ENCODE results near the gene NOTCH3.

NOTCH3 gene

DNA sequence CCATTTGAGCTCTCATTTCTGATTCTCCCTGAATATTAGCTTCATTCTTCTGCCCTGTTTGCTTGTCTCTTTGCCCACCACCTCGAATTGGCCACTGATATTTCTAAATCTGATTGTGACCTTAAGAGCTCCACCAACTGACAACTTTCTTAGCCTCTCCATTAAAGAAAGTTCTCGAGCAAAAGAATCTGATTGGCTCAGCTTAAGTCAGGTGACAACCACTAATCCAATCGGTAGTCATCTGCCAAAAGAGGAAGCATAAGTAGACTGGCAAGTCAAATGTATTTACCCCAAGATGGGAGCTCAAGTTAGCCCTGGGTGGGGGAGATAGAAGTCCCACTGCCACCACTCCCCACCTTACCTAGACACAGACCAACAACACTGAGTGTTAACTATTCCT, 41.5 kb downstream of the NOTCH3 start:
- no peak for DNase-seq (ENCODE audit: low spot score)

DNA sequence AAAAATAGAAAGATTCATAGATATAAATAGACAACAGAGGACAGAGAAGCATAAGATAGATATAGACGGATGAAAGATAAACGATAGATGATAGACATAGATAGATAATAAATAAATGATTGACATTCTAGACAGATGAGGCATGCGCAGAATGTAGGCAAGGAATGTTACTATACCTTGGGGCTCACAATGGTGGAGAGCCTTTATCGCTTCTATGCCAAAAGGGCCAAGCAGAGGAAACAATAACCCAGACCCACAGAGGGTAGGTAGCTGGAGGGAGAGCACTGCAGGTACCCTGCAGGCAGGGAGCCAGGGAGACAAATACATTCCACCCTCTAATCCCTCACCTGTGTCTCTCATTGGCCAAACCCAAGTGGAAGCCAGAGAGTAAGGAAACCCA, 44.4 kb downstream of the NOTCH3 start:
- DNase-seq (ENCODE audit: low spot score): no peak

DNA sequence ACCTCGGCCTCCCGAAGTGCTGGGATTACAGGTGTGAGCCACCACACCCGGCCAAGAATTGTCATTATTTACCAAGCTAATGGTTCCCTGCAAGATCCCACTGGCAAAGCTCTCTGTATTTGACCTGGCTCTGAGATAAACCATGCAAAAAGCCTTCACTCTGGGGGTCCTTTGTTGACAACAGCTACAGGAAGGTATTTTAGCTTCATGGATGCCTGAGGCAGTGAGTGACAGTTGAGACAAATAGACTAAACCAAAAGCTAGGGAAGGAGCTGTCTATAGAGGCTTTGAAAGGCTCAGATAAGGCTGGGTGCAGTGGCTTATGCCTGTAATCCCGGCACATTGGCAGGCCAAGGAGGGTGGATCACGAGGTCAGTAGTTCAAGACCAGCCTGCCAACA, 45.5 kb downstream of the NOTCH3 start:
- DNase-seq (ENCODE audit: low spot score): no peak

DNA sequence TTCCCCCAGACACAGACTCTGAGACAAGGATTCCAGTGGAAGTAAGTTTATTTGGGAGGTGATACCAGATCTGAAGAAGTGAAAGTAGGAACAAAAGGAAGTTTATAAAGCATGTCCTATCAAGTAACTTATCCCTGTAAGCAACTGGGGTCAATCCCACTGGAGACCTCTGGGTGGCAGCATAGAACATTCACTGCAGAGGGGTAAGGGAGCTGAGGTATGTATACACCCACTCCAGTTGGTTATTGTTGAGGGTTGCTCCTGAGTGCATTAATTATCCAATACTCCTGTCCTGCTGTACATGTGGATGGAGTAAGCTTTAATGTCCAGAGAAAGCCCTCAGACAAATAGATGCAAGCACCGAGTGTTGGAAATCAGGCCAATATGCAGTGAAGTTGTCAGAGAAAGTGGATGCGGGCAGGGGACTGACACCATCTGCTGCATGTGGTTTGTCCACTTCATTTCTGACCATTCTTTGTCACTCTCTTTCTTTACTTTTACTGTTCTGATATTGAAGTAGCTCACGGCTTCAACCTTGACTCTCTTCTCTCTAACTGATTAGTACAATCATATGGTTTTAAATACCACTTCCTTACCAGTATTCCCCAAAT, 46.7 kb downstream of the NOTCH3 start:
- peak; percentile 68 for DNase-seq (ENCODE audit: low spot score)

DNA sequence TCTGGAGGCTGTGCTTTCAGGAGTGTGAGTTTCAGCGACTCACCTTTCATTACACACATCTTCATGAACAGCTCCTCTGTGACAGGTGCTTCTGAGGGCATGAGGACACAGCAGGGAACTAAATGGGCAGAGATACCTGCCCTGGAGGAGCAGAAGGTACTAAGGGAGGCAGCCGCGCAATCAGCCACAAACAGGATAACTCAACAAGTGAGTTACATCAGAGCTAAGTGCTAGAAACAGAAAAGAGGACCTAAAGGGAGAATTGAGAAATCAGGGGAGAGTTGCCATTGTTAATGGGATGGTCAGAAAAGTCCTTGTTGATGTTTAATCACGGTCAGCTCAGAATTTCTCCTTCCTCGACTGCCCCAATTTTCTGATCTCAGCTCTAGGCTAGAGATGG, 51.1 kb downstream of the NOTCH3 start:
- DNase-seq (ENCODE audit: low spot score): no peak

DNA sequence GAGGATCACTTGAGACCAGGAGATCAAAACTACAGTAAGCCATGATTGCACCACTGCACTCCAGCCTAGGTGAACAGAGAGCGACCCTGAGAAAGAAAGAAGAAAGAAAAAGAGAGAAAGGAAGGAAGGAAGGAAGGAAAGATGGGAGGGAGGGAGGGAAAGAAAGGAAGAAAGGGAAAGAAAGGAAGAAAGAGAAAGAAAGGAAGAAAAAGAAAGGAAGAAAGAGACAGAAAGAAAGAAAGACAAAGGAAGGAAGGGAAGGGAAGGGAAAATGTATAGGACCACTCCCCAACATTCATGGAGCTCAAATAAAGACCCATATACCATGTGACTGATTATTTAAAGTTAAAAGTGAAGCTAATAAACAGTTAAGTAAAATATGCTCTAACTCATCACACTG, 53.7 kb downstream of the NOTCH3 start:
- DNase-seq (ENCODE audit: low spot score): no peak

DNA sequence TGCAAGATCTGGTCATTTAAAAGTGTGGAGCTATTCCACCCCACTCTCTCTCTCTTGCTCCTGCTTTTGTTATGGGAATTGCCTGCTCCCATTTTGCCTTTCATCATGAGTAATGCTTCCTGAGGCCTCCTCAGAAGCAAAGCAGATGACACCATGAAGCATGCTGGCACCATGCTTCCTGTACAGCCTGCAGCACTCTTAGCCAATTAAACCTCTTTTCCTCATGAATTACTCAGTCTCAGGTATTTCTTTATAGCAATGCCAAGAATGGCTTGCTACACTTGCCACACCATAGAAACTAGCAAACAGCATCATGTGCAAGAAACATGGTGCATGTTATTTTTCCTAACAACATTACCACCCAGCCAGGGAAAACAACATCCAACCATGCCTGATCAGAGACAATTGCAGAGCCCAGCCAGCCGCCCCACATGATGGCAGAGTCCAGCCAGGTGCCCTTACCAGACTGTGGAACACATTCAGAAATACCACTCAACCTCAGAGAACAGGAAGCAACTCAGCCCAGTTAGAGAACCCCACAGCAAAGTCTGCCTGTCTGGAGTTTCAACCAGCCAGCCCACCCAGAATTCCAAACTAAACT, 56.6 kb downstream of the NOTCH3 start:
- DNase-seq (ENCODE audit: low spot score): no peak

DNA sequence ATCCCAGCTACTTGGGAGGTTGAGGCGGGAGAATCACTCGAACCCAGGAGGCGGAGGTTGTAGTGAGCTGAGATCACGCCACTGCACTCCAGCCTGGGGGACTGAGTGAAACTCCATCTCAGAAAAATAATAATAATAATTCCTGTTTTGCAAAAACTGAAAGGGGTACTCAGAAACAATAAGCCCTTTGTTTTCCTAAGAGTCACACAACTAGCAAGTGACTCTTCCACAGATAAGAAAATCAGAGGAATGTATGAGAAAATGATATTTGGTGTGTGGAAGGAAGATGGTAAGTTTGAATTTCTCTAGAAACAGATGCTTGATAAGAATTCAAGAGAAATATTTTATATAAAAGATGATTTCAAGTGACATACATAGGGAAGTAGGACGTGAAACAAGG, 58.5 kb downstream of the NOTCH3 start:
- no peak for DNase-seq (ENCODE audit: low spot score)

DNA sequence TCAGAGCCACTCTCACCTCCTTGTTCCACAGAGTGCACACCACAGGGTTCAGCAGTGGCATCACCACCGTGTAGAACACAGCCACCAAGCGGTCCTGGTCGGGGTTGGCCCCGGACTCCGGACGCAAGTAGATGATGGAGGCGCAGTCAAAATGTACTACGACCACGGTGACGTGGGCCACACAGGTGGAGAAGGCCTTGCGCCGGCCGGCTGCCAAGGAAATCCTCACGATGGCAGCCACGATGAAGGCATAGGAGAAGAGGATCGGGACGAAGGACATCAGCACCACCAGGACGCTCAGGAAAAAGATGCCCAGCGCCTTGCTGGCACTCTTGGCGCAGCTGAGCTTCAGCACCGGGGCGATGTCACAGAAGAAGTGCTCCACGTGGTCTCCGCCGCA, 59.7 kb downstream of the NOTCH3 start:
- DNase-seq (ENCODE audit: low spot score): no peak

DNA sequence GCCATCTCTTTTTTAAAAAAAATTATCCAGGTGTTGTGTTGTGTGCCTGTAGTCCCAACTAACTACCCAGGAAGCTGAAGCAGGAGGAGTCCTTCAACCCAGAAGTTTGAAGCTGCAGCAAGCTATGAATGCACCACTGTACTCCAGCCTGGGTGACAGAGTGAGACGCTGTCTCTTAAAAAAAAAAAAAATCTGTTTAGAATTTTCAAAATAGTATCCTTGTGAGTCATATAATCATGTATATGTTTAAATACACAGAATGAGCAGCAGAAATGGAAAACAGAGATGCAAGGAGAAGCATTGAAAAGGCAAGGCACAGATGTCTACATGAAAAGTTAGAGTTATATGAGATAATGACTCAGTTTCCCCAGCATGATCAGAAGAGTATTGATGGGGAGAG, 62.4 kb downstream of the NOTCH3 start:
- no peak for DNase-seq (ENCODE audit: low spot score)

DNA sequence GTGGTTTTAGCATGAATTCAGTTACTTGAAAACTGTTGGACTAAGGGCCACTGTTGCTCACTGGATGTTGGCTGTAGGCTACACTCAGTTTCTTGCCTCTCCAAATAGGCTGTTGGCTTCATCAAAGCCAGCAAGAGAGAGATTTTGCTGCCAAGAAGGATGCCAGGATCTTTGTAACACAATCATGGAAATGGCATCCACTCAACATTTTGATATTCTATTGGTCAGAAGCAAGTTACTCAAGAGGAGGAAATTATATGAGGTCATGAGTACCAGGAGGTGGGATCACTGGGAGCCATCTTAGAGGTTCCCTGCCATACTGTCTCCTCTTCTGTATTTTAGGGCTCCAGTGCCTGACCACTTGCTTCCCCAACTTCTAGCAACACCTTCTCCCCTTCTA, 63.0 kb downstream of the NOTCH3 start:
- no peak for DNase-seq (ENCODE audit: low spot score)

DNA sequence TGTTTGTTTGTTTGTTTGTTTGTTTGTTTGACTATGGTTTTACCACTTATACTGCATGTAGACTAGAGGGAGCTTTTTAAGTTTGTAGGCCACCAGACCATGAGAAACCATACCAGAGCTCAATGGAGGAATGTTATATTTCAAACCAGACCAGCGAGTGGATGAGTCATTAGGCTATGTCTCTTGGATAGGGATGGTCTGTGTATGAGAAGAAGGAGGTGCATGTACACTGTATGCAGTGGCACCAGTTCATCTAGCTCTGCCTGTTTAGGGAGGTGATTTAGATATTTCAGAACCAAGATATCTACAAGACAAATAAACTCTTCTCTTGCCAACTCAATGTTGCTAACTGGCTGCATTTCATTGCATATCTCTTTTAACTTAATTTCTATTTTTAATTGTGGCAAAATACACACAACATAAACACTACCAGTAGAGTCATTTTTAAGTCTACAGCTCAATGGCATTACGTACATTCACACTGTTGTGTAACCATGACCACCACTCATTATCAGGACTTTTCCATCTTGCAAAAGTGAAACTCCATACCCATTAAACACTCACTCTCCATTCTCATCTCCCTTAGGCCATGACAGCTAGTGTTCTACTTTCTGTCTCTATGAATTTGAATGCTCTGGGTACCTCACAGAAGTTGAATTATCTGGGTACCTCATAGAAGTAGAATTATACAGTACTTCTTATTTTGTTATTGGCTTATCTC, 64.4 kb downstream of the NOTCH3 start:
- no peak for DNase-seq (ENCODE audit: low spot score)

DNA sequence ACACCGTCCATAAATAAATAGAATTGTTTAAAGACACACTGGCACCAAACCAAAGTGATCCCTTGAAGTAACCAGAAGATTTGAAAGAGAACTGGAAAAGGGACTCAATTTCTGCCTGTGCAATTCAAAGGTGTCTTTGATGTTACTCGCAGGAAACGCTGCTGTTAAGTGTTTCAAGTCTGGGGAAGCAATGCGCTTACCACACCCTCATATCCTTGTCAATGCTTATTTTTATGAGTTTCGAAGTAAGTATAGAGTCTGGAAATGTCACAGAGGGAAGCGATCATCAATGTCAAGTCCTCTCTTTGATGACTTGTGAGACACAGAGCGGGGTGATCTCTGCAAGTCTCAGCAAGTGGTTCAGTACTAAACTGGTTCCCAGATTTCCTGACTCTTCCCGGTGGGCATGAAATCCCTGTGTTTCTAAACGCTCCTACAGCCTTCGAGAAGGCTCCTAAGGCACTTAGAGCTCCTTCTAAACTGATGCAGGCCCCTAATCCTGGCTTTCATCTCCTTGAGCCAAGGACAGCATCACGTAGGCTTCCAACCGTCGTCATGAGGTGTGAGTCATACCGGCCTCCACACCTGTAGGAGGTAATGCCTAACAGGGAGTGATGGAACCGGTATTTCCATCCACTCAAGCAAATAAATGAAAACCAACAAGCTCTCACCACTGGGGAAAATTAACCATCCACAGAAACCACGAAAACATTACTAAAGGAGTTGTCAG, 70.8 kb downstream of the NOTCH3 start:
- no peak for DNase-seq (ENCODE audit: low spot score)

DNA sequence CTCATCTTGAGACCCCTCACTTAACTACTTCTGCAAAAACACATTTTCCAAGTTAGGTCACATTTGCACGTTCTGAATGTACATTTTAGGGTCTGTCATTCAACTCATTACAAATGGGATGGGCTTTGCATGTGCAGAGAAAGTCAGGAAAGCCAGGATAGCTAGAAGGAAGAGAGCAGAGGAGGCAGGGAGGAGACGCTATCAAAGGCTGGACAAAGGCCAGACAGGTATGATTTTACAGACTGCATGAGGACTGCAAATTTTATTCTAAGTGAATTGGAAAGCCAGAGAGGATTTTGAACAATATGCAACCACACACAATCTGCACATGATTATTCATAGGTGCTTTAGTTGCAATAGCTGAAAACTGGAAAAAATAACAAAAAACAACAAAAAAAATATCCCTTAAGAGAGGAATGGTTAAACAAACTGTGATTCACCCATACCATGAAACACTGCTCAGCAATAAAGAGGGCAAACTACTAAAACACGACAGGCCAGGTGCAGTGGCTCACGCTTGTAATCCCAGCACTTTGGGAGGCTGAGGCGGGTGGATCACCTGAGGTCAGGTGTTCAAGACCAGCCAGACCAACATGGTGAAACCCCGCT, 72.5 kb downstream of the NOTCH3 start:
- DNase-seq (ENCODE audit: low spot score): no peak

DNA sequence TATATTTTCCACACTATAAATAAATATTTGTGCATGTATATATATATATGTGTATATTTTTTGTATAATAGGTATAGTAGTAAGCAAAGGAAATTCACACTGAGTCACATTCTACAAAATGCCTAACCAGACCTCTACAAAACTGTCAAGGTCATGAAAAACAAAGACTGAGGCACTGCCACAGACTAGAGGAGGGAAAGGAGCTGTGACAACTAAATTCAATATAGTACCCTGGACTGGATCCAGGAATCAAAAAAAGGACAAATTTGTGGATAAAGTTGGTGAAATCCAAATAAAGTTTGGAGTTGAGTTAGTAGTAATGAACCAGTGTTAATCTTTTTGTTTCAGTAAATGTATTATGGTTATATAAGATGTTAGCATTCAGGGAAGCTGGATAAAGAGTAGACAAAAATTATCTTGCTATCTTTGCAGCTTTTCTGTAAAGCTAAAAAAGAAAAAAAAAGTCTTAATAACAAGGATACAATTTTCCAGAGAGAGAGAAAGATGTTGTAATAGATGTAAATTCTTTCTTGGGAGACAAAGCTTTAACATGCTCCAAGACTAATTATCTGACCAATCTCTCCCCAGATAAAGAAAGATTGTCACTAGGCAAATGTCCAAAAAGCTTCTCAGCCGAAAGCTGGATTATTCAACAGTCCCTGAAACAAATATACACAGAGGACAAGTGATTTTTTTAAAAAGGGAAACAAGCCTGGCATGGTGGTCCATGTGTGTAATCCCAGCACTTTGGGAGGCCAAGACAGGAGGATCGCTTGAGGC, 74.5 kb downstream of the NOTCH3 start:
- DNase-seq (ENCODE audit: low spot score): no peak

DNA sequence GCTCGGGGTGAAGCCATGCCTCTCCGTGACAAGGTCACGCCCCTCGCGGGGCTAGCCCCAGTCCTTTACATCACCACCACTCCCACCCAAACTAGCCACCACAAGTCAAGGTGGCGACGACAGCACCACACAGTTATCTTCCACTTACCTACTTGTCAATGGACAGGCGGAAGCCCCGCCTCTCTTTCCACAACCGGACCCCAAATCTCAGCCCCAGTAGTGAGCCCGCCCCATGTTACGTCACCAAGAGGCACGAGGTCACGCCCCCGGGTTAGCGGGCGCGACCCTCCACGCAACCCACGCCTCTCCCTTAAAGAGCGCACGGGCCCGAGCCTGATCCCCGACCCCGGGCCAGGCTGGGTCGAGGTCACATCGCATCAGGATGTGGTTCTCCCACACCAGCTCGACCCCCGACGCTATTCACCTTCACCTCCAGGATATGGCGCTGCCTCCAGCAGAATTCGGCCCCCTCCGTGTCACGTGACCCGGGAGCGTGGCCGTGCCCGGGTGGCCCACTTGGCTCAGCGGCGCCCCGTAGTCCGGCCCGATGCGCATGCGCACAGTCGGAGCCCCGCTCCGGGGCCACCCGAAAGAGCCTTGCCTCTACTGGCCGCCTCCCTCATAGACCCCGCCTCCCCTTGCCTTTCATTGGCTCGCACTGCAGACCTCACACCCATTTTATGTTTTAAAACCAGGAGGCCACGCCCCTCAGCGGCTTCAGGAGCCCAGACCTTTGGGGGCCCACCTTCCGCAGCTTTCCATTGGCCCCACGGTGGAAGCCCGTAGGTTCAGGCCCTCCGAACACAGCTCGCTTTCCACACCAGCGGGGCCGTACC, 75.3 kb downstream of the NOTCH3 start:
- DNase-seq (ENCODE audit: low spot score): peak; percentile 98

DNA sequence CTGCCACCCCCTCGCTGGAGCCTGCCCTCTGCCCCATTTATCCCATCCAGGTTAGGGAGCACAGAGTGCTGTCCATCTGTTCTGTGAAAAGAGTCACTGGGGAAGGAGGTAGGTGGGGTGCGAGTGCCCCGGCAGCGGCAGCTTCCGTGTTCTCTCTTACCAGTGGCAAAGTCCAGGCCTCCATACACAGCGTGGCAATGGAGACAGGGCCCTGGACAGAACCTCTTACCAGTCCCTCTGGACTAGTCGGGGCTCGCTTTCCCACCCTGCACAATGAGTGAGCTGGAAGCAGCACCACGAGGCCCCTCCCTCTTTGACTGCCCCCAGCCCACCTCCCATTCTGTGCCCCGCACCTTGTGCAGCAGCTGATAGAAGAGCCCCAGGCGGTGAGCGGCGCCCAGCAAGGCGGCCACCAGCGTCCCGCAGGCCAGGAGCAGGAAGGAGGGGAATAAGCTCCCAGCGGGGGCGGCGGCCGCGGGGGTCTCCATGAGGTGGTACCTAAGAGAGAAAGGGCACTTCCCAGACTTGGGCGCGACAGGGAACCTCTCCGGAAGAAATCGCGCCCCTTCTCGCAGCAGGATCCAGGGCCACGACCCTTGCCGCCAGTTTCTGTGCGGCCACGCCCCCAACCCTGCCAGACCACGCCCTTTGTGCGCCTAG, 76.1 kb downstream of the NOTCH3 start:
- no peak for DNase-seq (ENCODE audit: low spot score)

DNA sequence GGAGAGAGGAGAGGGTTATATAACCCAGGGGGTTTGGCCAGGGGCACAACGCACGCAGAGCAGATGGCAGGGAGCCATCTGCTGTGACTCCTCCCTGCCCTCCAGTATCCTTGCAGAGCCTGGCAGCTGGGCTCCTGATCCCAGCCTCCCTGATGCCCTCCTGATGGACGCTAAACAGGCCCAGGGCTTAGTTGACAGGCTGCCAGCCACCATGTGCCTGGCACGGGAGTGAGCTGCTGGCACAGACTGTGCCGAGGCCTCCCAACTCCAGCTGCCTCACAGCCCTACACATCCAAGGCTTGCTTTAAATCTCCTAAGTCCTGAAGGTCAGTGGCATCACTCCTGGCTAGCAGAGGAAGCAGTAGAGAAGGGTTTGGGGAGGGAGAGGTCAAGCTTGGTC, 76.9 kb downstream of the NOTCH3 start:
- no peak for DNase-seq (ENCODE audit: low spot score)

DNA sequence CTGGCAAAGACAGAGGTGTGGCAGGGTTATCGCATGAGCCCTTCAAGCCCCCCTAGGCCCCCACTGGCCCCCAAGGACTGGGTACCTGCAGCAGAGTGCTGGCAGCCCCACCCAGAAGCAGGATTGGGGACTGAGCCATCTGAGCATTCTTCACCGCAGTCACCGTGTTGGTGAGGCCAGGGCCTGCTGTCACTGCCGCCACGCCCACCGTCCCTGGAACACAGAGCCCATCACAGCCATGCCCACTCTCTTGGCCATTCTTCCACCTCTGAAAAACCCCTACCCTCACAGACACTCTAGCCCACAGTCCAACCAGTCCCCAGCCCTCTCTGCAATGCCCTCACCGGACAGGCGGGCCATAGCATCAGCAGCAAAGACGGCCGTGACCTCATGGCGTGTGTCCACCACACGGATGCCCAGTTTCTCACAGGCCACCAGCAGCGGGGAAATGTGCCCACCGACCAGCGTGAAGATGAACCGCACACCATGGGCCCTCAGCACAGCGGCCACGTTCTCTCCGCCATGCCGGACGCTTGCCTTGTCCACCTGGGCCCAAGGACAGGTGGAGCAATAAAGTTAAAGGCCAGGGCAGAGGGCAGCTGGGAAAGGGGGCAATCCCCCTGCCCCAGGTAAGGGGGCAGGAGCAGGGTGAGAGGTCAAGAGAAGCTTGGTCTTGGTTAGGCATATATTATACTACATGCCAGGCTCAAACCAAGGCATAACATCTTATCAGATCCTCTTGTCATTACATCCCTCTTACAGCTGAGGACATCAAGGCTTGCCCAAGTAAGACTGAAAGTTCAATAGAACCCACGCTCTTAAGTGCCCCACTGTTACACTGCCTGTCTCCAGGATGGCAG, 77.5 kb downstream of the NOTCH3 start:
- DNase-seq (ENCODE audit: low spot score): no peak

All from HuH-7.5 (cell line).